ENCODE results near the gene NCKAP5. TPM values are rescaled to one million over a fixed set of nuclear protein-coding genes. Genes with fewer than 3 reads are reported as not detected.

Gene NCKAP5
- total and polyA plus RNA-seq, 2 of the 8 experiments (the other 6 are each of a cell fraction or from before 2014, with no cell fraction given) = 0.27 to 0.86 TPM

- TF ChIP-seq BCL11A (IDR thresholded peaks at IDR 0.05; ENCODE audit: low read depth in 2 of 2, low read length in 2 of 2) = no peak
These were observed 203.1 kb downstream of the NCKAP5 start (continued) for GRCh38 chr2:133365117-133365516.
